Stimulated activated CD4-positive, alpha-beta T cell treated with anti-CD3 and anti-CD28 coated beads, Interleukin-4, amount 100 ng/mL, for 48 hours (primary cell): ENCODE results near the gene TBX19.
"Not testable (repeated sequence)": the region's sequence is repeated elsewhere in the genome, so short reads cannot be mapped to it uniquely, and the experiment has no call there.

Experiments used
- DNase-seq, 2 donors: peaks; one replicate each; pipeline ENCODE4 v3.0.0-alpha.2; 2020; ENCODE audit warnings: low read depth in 2 of 2

The TBX19 gene

GRCh38 chr1:168320149-168320548 is 39.5 kb downstream of the TBX19 start:
- no peak for DNase-seq

- peak in 1 of 2 donors; percentile 13 for DNase-seq
Observed at GRCh38 chr1:168320800-168321450, 40.2 kb downstream of the TBX19 start.

GRCh38 chr1:168321945-168322344 is 41.3 kb downstream of the TBX19 start:
- no peak for DNase-seq

GRCh38 chr1:168324745-168325425 is 44.2 kb downstream of the TBX19 start:
- no peak for DNase-seq

DNA sequence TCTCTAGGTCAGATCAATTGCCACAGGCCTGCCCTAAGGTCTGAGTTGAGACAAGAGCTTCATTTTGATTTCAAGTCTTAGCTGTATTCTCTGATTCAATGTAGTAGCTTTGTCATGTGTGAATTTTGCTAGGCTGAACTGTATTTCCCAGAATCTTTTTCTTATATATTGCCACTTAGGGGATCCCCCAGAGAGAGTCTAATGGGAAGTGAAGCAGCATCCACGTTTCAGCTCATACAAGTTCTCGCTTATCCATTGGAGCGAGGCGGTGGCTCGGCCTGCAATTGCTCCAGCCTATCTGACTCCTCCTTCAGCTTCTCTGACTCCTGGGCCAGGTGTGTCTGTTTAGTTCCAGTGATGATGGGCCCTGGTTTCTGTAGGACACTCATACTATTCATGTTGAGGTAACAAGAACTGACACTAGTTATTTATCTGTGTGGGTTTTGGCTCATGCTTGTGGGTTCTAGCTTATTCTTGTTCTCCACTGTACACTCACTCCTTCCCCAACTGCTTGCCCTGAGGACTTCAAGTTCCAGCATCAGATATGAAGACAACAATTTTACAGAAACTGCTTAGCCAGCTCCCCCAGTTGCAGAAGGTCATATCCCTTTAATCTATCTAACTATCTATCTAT is 48.2 kb downstream of the TBX19 start:
- DNase-seq = no peak

DNA sequence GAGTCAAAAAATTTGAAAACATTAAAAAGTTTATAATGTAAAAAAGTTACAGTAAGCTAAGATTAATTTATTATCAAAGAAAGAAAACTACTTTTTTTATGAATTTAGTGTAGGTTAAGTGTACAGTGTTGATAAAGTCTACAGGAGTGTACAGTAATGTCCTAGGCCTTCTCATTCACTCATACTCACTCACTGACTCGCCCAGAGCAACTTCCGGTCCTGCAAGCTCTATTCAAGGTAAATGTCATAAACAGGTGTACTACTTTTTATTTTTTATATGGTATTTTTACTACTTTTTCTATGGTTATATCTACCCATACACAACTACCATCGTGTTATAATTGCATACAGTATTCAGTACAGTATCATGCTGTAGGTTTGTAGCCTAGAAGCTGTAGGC is 49.6 kb downstream of the TBX19 start:
- DNase-seq = no peak

DNA sequence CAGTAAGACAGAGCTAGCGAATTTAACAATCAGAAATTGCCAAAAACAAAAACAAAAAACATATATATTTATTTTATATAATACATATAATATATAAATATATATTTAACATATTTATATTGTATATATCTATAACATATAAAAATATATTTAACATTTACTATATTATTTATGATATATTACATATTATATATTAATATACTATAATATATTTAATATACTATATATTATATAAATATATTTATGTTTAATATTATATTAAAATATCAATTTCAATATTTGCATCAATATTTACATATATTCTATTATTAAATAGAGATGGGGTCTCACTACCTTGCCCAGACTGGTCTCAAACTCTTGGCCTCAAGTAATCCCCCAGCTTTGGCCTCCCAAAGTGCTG is 50.9 kb downstream of the TBX19 start:
- no peak for DNase-seq

DNA sequence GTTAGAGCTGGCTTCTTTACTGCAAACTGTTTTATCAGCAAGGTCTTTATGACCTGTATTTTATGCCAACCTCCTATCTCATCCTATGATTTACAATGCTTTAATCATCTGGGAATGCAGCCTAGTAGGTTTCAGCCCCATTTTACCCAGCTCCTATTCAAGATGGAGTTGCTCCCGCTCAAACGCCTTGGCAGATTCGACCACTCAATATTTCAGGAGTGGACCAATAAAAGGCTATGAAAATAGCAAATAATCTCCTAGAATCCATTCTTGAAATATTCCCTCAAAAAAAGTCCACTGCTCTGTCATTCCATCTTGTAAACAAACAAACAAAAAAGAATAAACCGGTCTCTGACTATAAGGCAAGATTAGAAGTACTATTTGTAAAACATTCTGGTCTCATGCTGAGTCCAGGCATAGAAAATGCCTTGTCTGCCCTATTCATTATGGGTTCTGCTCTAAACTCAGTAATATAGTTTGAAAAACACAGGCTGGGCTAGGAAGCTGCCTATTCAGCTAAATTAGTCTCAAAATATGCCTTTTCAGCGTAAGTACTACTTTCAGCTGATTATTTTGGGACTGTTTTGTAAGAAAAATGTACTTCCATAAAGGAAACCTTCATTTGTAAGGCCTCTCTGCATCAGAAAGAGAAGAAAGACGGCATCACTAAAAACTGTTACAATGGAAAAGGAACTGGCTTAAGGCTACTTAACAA is 53.0 kb downstream of the TBX19 start:
- no peak for DNase-seq

DNA sequence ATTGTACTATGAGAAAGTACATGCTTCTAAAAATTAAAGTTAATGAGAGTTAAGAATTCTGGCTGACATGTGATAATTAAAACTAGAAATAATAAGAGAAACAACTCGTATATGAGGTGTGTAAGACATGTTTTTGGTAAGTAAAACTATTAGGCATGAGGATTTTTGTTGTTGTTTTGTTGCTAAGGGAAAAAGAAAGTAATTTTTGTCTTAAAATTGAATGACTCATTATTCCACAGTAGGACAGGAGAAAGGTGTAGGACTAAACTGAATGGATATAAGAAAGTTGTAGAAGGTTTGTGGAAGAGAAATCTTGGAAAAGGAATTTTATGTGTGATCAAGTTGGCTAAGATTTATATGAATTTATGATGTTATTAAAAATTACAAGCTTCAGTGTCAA is 54.8 kb downstream of the TBX19 start:
- DNase-seq = no peak

DNA sequence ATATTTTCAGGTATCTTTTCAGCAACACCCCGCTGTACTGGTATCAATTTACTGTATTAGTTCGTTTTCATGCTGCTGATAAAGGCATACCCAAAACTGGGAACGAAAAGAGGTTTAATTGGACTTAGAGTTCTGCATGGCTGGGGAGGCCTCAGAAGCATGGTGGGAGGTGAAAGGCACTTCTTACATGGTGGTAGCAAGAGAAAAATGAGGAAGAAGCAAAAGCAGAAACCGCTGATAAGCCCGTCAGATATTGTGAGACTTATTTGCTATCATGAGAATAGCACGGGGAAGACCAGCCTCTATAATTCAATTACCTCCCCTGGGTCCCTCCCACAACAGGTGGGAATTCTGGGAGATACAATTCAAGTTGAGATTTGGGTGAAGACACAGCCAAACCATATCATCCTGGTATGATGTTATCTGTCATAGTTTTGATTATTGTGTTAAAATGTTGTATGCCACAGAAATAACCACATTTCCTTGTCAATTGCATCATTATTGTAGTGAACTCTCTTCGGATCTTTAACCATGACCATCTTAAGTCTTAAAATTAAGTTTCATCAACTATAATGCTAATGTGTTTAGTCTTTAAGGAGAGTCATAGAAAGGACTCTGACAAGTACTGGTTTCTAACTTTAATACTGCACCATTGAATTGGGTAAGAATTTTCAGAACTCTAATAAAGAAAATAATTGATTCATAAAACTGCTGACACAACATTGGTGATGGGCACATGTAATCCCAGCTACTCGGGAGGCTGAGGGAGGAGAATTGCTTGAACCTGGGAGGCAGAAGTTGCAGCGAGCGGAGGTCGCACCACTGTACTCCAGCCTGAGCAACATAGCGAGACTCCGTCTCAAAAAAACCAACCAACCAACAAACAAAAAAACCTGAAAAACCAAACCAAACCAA is 58.2 kb downstream of the TBX19 start:
- no peak for DNase-seq

DNA sequence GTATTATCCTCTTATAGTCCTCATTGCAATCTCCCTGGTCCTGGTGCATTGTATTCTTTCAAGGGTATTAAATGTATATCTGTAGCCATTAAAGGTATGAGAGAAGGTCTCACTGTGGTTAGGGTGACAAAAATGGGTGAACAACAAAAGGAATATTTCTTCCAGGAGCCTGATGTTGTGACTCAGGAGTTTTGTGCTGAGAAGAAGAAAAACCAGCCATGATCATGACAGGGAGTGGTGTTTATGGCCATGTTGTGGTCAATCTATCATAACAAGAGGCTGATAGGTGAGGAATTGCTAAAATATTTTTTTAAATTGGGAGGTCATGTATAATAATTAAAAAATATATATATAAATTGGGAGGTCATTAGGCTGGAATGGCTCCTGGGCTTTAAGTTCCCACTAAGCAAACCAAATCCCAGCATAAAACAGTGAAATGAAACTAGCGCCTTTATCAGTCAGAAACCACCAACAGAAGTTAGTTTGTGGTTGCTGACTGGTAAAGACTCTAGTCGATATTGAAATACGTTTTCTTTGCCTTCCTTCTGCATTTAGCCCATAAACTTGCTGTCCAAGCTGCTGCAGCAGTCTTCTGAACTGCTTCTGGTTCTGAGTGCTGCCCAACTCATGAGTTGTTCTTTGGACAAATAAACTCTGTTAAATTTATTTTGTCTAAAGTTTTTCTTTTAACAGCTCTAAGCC is 60.3 kb downstream of the TBX19 start:
- DNase-seq = no peak

DNA sequence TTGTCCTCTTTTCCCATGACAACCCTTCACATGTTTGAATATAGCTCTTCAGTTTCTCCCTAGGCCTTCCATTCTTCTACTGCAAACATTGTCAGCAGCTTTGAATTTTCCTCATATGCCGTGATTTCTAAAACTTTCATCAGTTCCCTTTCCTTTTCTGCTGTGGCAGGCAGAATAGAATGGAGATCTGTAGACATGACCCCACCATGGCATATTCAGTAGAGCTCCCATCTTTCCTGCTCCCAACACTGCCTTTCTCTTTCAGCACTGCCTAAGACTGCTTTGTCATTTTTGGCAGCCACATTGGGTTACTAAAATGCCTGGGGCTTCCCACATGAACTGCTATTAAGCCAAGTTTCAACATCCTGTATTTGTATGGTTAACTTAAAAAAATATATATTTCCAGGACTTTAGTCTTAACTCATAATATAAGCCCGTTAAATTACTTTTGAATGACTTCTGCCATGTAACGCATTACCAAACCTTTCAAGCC is 60.9 kb downstream of the TBX19 start:
- DNase-seq = no peak

DNA sequence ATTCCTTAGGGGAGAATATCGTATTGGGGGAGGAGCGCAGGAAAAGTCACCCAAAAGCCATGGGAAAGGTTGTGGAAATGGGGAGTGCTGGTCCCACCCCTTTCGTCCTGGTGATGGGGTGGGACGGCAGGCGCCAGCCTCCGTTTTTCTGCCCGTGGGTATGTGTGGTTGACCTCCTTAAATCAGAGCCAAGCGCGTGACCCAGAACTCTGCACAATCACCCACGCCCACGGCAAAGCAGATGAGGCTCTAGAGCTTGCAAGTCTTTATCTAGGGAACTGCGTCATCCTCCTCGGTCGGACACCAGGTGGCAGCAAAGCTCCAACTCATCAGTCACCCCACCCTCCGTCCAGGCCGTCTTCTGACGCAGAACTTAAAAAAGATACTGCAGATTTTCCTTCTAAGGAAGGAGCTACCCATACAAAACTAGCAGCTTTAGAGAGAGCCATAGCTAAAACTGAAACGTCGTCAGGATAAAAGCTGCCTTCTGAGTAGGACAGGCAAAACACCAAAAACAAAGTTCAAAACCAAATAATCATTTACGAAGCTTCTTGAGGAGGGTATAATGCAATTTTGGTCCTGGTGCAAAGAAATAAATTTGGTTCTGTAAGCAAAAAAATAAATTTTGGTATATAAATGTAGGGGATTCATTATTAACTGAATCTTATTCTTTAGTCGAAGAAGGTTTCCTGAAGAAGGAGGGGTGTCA is 62.0 kb downstream of the TBX19 start:
- peak; percentile 81 for DNase-seq

GRCh38 chr1:168343566-168343965 is 62.9 kb downstream of the TBX19 start:
- DNase-seq = no peak

DNA sequence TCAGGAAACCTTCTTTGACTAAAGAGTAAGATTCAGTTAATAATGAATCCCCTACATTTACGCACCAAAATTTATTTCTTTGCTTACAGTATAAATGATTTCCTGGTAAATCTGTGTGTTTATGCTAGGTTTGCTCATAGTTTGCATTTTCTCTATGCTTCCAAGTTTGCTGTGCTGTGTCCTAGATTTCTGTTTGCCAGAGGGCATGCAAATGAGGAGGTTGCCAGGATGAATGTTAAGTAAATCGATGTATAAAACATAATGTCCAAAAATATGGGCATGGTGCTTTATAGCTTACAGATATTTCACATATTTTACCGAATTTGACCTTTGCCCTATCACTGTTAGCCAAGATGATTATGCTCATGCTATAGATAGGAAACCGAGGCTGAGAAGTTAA is 63.8 kb downstream of the TBX19 start:
- DNase-seq = no peak

DNA sequence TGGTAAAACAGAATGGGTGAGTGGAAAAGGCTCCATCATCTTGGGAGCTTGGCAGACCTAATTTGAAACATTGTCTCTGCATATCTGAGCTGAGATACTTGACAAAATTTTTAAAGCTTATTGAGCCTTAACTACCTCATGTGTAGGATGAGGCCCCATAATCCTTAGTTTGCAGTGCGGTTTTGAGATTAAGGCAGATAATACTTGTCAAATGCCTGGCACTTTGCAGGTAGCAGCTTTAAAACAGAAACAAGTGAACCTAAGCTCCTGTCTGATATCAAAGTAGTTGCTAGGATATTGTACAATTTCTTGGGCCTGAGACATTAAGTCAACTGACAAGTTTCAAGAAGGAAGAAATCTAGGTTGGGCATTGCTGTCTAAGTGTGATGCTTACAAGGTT is 65.3 kb downstream of the TBX19 start:
- no peak for DNase-seq

- DNase-seq = no peak
Observed at GRCh38 chr1:168347630-168348029, 67.0 kb downstream of the TBX19 start.

DNA sequence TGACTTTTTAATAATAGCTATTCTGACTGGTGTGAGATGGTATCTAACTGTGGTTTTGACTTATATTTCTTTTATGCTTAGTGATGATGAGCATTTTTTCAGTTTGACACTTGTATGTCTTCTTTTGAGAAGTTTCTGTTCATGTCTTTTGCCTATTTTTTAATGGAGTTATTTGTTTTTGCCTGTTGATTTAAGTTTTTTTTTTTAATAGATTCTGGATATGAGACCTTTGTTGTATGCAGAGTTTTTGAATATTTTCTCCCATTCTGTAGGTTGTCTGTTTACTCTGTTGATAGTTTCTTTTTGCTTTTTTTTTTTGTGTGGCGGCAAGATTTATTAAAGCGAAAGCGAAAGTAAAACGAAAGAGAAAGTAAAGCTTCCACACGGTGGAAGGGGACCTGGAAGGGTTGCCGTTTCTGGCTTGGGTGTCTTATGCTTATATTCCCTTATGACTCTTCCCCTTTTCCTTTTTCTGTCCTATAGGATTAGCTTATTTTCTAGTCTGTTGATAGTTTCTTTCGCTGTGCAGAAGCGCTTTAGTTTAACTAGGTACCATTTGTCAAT is 67.6 kb downstream of the TBX19 start:
- no peak for DNase-seq

GRCh38 chr1:168354335-168355269 is 73.9 kb downstream of the TBX19 start:
- not testable (repeated sequence) for DNase-seq
